ENCODE measurements around the gene ADAM11.

GRCh38 chr17:44788139-44788538, 29.4 kb downstream of the ADAM11 start:
- TF ChIP-seq CTCF (IDR thresholded peaks at IDR 0.05) (no peak), POLR2A (IDR thresholded peaks at IDR 0.05) (no peak)

Data from adrenal gland (tissue), 5 donors.